GDM1 (cell line): Measurements from ENCODE around the gene SCGB1C2.
"Not testable (repeated sequence)": the region's sequence is repeated elsewhere in the genome, so short reads cannot be mapped to it uniquely, and the experiment has no call there.

ENCODE experiments used
- DNase-seq: peaks from one replicate; lab custom pipeline; 2025; lab: John Stamatoyannopoulos, UW

SCGB1C2 gene

GRCh38 chr17:137166-137807, at the start of gene SCGB1C2:
SCGB1C2 (plus strand) TSS chr17:137569; CDS start chr17:137591, 22 bp downstream.
- DNase-seq: not testable (repeated sequence)

- DNase-seq: not testable (repeated sequence)
These were observed 24.3 kb upstream of the SCGB1C2 start for GRCh38 chr17:113111-113510.

- not testable (repeated sequence) for DNase-seq
These were observed 18.9 kb upstream of the SCGB1C2 start for GRCh38 chr17:118339-118917.

- DNase-seq: not testable (repeated sequence)
These were observed 3.4 kb upstream of the SCGB1C2 start for GRCh38 chr17:133932-134331.

GRCh38 chr17:134332-134785, 3.0 kb upstream of the SCGB1C2 start:
- not testable (repeated sequence) for DNase-seq

GRCh38 chr17:135022-135421, 2.3 kb upstream of the SCGB1C2 start:
- not testable (repeated sequence) for DNase-seq

GRCh38 chr17:135895-136294, 1.5 kb upstream of the SCGB1C2 start:
- DNase-seq: not testable (repeated sequence)

- not testable (repeated sequence) for DNase-seq
These were observed 838 bp upstream of the SCGB1C2 start for GRCh38 chr17:136531-136930.

GRCh38 chr17:139401-140205, 2.2 kb downstream of the SCGB1C2 start:
- DNase-seq: not testable (repeated sequence)

GRCh38 chr17:142102-142661, 4.8 kb downstream of the SCGB1C2 start:
- DNase-seq: peak; percentile 35

GRCh38 chr17:142876-143784, 5.8 kb downstream of the SCGB1C2 start:
- no peak for DNase-seq

GRCh38 chr17:143785-144281, 6.5 kb downstream of the SCGB1C2 start:
- peak; percentile 54 for DNase-seq

GRCh38 chr17:144936-145670, 7.7 kb downstream of the SCGB1C2 start:
- no peak for DNase-seq

- no peak for DNase-seq
These were observed 8.5 kb downstream of the SCGB1C2 start for GRCh38 chr17:145671-146541.

- no peak for DNase-seq
These were observed 9.2 kb downstream of the SCGB1C2 start for GRCh38 chr17:146546-146945.

- DNase-seq: no peak
These were observed 9.8 kb downstream of the SCGB1C2 start for GRCh38 chr17:146983-147761.

- no peak for DNase-seq
These were observed 10.7 kb downstream of the SCGB1C2 start for GRCh38 chr17:147796-148740.

GRCh38 chr17:148757-149156, 11.4 kb downstream of the SCGB1C2 start:
- DNase-seq: no peak
